Measurements from ENCODE around the gene TECPR2.

DNA sequence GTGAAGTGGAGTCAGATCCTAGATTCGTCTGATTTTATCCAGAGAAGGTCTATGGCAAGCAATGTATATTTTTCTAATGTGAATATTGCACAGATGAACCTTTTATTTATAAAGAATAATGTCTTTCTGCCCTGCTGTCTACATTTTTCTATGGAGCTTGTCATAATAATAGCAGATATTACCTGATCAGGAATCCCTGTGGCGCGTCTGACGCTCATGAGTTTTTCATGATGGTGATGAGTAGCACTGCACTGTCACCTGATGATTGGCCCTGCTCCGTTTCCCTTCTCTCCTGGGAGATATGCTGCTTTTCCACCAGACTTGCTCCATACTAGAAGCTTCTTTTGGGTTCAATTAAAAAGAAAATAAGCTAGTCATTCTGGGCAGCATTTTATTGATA, 20.5 kb upstream of the TECPR2 start:
- TF ChIP-seq POLR2A (IDR thresholded peaks at IDR 0.05; ENCODE audit: low read depth, low read length) (no peak), POLR2AphosphoS5 (IDR thresholded peaks at IDR 0.05; ENCODE audit: low read depth, low read length) (no peak)

Data from GM12892 (cell line).